Uterus (tissue), 2 donors: ENCODE results near the gene CDH3.

Experiments
- POLR2A ChIP-seq, 2 donors: fragments of 450-650 bp; IDR thresholded peaks; one replicate each; pipeline ENCODE4 v1.6.1; 2016; ENCODE audit warnings: antibody characterized with exemption in 2 of 2, mild to moderate bottlenecking in 1 of 2, moderate library complexity in 1 of 2
- TF ChIP-seq, protein P1 (sequence below), 4 experiments: fragments of 200-600 bp in 2 of 4; fragments of 450-650 bp in 2 of 4; sonication (generic) in 2 of 4; IDR thresholded peaks; one replicate each; pipeline ENCODE4 v1.5.1; 2016 to 2019; ENCODE audit warnings: antibody characterized with exemption in 4 of 4, mild to moderate bottlenecking in 2 of 4, moderate library complexity in 1 of 4

DNA sequence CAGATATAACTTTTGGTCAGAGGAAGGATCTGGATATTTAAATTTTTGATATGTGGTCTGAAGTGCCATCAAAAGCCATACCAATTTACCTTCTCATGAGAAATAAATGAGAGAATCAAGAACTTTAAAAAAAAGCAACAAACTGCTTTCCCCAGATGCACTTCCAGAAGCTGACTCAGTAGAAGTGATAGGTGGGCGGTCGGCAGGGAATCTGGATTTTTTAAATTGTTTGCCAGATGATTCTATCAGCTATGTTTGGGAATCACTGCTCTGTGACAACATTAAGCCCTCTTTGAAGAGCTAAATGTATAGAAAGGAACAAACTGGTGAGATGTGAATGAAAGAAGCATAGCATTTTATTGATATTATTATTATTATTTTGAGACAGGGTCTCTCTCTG, 19.2 kb downstream of the CDH3 start:
- no peak for TF ChIP-seq POLR2A (IDR thresholded peaks at IDR 0.05)
- TF ChIP-seq, protein P1, sequence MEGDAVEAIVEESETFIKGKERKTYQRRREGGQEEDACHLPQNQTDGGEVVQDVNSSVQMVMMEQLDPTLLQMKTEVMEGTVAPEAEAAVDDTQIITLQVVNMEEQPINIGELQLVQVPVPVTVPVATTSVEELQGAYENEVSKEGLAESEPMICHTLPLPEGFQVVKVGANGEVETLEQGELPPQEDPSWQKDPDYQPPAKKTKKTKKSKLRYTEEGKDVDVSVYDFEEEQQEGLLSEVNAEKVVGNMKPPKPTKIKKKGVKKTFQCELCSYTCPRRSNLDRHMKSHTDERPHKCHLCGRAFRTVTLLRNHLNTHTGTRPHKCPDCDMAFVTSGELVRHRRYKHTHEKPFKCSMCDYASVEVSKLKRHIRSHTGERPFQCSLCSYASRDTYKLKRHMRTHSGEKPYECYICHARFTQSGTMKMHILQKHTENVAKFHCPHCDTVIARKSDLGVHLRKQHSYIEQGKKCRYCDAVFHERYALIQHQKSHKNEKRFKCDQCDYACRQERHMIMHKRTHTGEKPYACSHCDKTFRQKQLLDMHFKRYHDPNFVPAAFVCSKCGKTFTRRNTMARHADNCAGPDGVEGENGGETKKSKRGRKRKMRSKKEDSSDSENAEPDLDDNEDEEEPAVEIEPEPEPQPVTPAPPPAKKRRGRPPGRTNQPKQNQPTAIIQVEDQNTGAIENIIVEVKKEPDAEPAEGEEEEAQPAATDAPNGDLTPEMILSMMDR (IDR thresholded peaks at IDR 0.05), result no peak
